Smooth muscle cell (in vitro differentiated cells): ENCODE measurements around the gene THAP7. TPM values are rescaled to one million over a fixed set of nuclear protein-coding genes. Genes with fewer than 3 reads are reported as not detected.
"Not testable (repeated sequence)": the region's sequence is repeated elsewhere in the genome, so short reads cannot be mapped to it uniquely, and the experiment has no call there.

ENCODE experiments used
- DNase-seq: peaks from one replicate; lab custom pipeline; 2025; ENCODE audit not compliant: unreplicated experiment; lab: John Stamatoyannopoulos, UW
- H2AFZ ChIP-seq: fragments of 200-600 bp; sonication (generic); 2 replicates; pipeline ENCODE4 v1.6.0; 2016; ENCODE audit warnings: antibody characterized with exemption, low read depth, mild to moderate bottlenecking
- H3F3A ChIP-seq: fragments of 200-600 bp; sonication (generic); 2 replicates; pipeline ENCODE4 v1.6.0; 2017; ENCODE audit warnings: antibody characterized with exemption, low read depth
- H3K27ac ChIP-seq: fragments of 200-600 bp; sonication (generic); 2 replicates; pipeline ENCODE4 v1.5.1; 2016; ENCODE audit warnings: low read depth, mild to moderate bottlenecking
- H3K27me3 ChIP-seq: fragments of 200-600 bp; sonication (generic); 2 replicates; pipeline ENCODE4 v1.6.1; 2016; ENCODE audit warnings: low read depth, mild to moderate bottlenecking
- H3K36me3 ChIP-seq: fragments of 200-600 bp; sonication (generic); 2 replicates; pipeline ENCODE4 v1.5.1; 2016; ENCODE audit warnings: low read depth
- H3K4me1 ChIP-seq: fragments of 200-600 bp; sonication (generic); 2 replicates; pipeline ENCODE4 v1.5.1; 2016; ENCODE audit warnings: low read depth
- H3K4me2 ChIP-seq: fragments of 200-600 bp; sonication (generic); 2 replicates; pipeline ENCODE4 v1.6.0; 2016; ENCODE audit warnings: mild to moderate bottlenecking
- H3K4me3 ChIP-seq: fragments of 200-600 bp; sonication (generic); 2 replicates; pipeline ENCODE4 v1.5.1; 2016; ENCODE audit warnings: mild to moderate bottlenecking
- H3K79me2 ChIP-seq: fragments of 200-600 bp; sonication (generic); 2 replicates; pipeline ENCODE4 v1.6.0; 2016; ENCODE audit warnings: low read depth, mild to moderate bottlenecking
- H3K9ac ChIP-seq: fragments of 200-600 bp; sonication (generic); 2 replicates; pipeline ENCODE4 v1.6.0; 2016; ENCODE audit warnings: low read depth
- H3K9me3 ChIP-seq: fragments of 200-600 bp; sonication (generic); replicated peaks from 2 replicates; pipeline ENCODE4 v1.5.1; 2016; ENCODE audit warnings: low read depth
- H4K20me1 ChIP-seq: fragments of 200-600 bp; sonication (generic); 2 replicates; pipeline ENCODE4 v1.6.0; 2016; ENCODE audit warnings: low read depth
- CTCF ChIP-seq: fragments of 200-600 bp; sonication (generic); IDR thresholded peaks from 2 replicates; pipeline ENCODE4 v1.5.1; 2017; ENCODE audit warnings: borderline replicate concordance, mild to moderate bottlenecking, antibody characterized with exemption; ENCODE audit not compliant: insufficient read depth, poor library complexity, severe bottlenecking
- WGBS: methylation state at CpG from one replicate; pipeline ENCODE4 v1.1.7; 2016; ENCODE audit warnings: low lambda C conversion rate; 5-methylcytosine and 5-hydroxymethylcytosine counted together
- polyA plus RNA-seq: library from polyadenylated mRNA; unstranded; fragments of >200 nt; fragmentation: Nextera tagmentation; extraction: Ambion mirVana; gene quantifications from 2 replicates; pipeline ENCODE4 v1.2.1, GENCODE V29; 2016
- total RNA-seq: library from RNA; depleted of rRNA; stranded (reverse); fragments of >200 nt; gene quantifications from 2 replicates; pipeline ENCODE4 v1.2.3, GENCODE V29; 2014

Gene THAP7
- total and polyA plus RNA-seq, 2 experiments from 2014 or later = 26.8 to 28.0 TPM

- H3K79me2 ChIP-seq = no peaks in the 10 kb centered on the region
- no peaks in the 10 kb centered on the region for H4K20me1 ChIP-seq
- H3F3A ChIP-seq = no peaks in the 10 kb centered on the region
- H3K9ac ChIP-seq = no peak overlapping the region
- H3K27ac ChIP-seq = no peak overlapping the region
- no peaks in the 10 kb centered on the region for H3K36me3 ChIP-seq
- 82% methylated on average over 19 of the region's 21 CpGs for WGBS
- H2AFZ ChIP-seq = no peak overlapping the region
- no peak overlapping the region for H3K4me3 ChIP-seq
- H3K9me3 ChIP-seq = no peaks in the 10 kb centered on the region
- H3K4me1 ChIP-seq = peaks cover 10% of the 10 kb centered on the region
- H3K4me2 ChIP-seq = no peak overlapping the region
- no peak for TF ChIP-seq CTCF
- no peak for DNase-seq
- no peaks in the 10 kb centered on the region for H3K27me3 ChIP-seq
Measured at GRCh38 chr22:20972933-20973577, 28.9 kb downstream of the THAP7 start.

- H3K4me1 ChIP-seq = peaks cover 14% of the 10 kb centered on the region
- 91% methylated on average over 9 of the region's 11 CpGs for WGBS
- not testable (repeated sequence) for H3K79me2 ChIP-seq, H4K20me1 ChIP-seq, H3K36me3 ChIP-seq, H3K27me3 ChIP-seq, H3K27ac ChIP-seq, H3K4me3 ChIP-seq, H3K9ac ChIP-seq, H3K9me3 ChIP-seq, H2AFZ ChIP-seq, DNase-seq, H3K4me2 ChIP-seq, H3F3A ChIP-seq
Measured at GRCh38 chr22:20972014-20972694, 29.8 kb downstream of the THAP7 start.

GRCh38 chr22:20970939-20971657, 30.8 kb downstream of the THAP7 start:
- Histone ChIP-seq H3K4me1 (peaks cover 14% of the 10 kb centered on the region), H3K27me3 (peaks cover 3% of the 10 kb centered on the region), H3K9me3 (no peaks in the 10 kb centered on the region), H3K4me2 (no peak overlapping the region), H3K79me2 (no peaks in the 10 kb centered on the region), H3K27ac (no peak overlapping the region), H3K36me3 (no peaks in the 10 kb centered on the region), H4K20me1 (no peaks in the 10 kb centered on the region), H3K4me3 (no peak overlapping the region), H3K9ac (no peak overlapping the region), H3F3A (no peaks in the 10 kb centered on the region), H2AFZ (no peak overlapping the region)
- DNase-seq = no peak
- TF ChIP-seq CTCF = no peak
- WGBS = 78% methylated on average over 4 of the region's 4 CpGs

GRCh38 chr22:20968281-20968977, 33.5 kb downstream of the THAP7 start:
- H3K27me3 ChIP-seq = peaks cover 27% of the 10 kb centered on the region
- no peak for TF ChIP-seq CTCF
- no peak overlapping the region for H2AFZ ChIP-seq
- DNase-seq = no peak
- H3K79me2 ChIP-seq = no peaks in the 10 kb centered on the region
- no peaks in the 10 kb centered on the region for H3K36me3 ChIP-seq
- no peak overlapping the region for H3K9ac ChIP-seq
- H3K9me3 ChIP-seq = no peaks in the 10 kb centered on the region
- 94% methylated on average over 7 of the region's 7 CpGs for WGBS
- H3F3A ChIP-seq = no peaks in the 10 kb centered on the region
- no peak overlapping the region for H3K4me3 ChIP-seq
- H4K20me1 ChIP-seq = no peaks in the 10 kb centered on the region
- H3K27ac ChIP-seq = no peak overlapping the region
- H3K4me2 ChIP-seq = no peak overlapping the region
- H3K4me1 ChIP-seq = peaks cover 22% of the 10 kb centered on the region
